Middle frontal gyrus (tissue), 1 donor: ENCODE data around the gene NKAIN2.

Source experiments
- DNase-seq: peaks from one replicate; pipeline ENCODE4 v3.0.0-alpha.2; 2015; ENCODE audit warnings: low spot score; ENCODE audit errors: extremely low spot score

Gene NKAIN2

DNA sequence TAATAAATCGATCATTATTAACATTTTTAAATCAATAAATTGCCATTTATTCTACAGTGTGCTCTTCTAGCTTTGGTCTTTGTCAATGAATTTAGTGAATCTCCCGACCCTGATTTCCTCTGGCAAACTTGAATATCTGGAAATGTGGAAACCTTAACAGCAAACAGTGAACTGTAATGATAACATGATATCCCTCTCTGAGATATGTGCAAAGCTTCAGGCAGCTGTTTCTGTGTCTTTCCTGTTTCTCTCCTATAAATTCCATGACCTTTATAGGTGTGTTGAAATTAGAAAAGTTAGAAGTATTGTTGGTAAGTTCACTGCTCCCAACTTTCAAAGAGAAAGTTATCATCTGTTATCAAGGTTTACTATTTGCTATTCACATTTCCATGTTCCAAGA, 939.8 kb downstream of the NKAIN2 start:
- no peak for DNase-seq

- DNase-seq = no peak
Measured at GRCh38 chr6:124747349-124747748, 943.7 kb downstream of the NKAIN2 start.

DNA sequence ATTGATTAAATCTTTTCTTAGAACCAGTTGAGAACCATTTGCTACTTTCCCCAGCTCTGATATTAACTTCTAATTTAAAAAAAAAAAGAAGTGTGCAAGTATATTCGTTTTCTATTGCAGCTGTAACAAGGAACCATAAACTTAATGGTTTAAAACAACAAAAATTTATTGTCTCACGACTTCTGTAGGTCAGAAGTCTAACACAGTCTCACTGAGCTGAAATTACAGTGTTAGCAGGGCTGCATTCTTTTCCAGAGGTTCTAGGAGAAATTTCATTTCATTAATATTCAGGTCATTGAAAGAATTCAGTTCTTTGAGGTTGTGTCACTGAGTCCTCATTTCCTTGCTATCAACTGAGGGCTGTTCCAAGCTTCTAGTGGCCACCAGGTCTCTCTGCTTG, 945.1 kb downstream of the NKAIN2 start:
- no peak for DNase-seq

DNA sequence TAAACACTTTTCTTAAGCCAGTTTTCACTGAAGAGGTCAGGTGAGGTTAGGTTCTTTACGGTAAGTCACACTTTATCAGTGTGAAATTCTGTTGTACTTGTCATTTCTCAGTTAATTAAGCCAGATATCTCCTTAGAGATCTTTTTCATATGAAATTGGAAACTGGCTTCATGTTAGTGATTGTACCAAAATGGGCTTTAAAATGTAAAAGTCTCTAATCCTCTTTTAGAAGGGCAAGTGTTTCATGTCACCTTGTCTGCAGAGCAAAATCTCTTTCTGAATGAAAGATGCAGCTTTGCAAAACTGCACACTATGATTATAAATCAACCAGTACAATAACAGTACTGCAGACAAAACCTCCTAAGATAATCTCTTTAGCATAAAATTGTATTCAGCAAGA, 949.3 kb downstream of the NKAIN2 start:
- no peak for DNase-seq

DNA sequence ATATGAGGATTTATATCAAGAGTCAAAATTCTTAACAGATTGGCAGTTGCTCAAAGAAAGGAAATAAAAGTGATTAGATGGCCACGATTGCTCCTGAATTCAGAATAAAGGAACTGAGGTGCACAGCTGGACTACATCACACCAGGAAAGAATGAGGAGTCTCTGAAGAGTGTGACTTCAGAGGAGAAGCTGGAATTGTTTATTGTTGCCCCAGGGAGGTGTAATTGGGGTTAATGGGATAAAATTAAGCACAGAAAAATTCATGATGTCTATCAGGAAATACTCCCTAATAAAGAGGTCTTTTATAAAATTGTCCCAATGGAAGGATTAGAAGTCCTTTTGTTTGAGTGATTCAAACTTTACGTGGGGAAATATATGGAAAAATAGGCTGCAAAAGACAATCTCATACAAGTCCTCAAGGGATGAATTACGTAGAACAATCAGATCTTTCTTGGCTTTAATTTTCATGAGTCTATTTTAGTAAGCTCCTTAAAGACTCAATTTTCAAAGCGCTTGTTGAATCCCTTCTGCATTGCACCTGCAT, 950.0 kb downstream of the NKAIN2 start:
- DNase-seq = no peak

GRCh38 chr6:124755321-124755720, 951.7 kb downstream of the NKAIN2 start:
- DNase-seq = no peak

- no peak for DNase-seq
Measured at GRCh38 chr6:124757560-124757959, 953.9 kb downstream of the NKAIN2 start.

DNA sequence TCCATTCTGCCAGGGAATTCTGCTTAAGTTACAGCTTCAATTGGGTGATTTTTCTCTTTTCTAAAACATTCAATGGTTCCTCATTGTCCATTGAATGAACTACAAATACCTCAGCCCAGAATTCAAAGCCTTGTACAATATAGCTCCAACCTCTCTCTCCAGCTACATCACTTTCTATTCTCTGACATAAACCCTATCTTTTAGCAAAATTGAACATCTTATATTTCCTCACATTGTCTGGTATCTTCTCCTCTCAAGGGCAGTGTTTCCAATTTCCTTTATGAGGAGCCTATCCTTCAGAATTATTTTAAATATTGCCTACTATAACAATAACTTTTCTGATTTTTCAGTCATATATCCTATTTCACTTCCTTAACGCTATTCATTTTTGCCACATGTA, 955.0 kb downstream of the NKAIN2 start:
- DNase-seq = no peak

DNA sequence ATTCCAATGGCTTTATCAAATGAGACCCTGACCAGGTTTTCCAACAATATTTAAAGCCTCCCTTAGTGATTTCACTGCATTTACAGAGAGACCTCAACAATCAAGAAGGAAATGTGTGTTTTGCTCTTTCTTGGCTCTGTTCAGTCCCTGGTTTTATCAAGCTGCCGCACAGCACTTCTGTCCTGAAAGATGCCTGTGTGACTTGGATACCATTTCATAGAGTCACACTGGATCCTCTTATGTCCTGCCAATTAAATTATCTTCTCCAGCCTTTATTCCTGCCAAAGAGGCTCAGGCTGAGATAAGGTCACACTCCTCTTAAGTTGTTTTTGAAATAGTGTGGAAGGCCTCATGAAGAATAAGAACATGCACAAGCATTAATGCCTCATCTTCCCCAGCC, 961.6 kb downstream of the NKAIN2 start:
- no peak for DNase-seq

- DNase-seq = no peak
Measured at GRCh38 chr6:124768224-124768623, 964.6 kb downstream of the NKAIN2 start.

DNA sequence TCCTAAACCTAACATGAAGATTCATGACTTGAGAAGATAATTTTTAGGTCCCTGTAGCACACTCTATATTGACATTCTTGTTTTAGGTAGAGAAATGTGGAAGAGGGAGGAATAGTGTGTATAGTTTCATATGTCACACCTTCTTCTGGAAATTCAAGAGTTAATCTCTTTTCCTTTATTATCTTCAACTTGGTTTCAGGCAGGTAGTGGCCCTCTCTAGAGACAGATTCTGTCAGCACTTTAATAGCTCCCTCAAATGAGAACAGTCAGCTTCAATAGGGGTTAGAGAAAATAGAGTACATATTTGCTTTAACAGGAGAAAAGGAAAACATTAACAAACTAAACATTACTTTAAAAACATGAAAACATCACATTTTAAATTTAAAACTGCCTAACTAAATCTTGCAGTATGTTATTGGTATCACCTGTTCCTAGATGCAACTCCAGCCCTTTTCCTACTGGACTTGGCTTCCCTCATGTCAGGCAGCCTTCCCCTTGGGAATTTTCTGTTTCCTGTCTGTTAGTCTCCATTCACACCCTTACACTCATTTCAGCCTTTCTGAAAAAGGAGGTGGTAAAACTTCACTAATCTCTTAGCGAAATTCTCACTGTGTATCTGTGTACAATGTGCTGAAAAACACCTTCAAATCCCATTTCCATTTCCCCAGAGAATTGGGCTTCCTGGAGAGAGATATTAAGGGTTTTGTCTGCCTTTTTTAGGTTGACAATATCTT, 966.3 kb downstream of the NKAIN2 start:
- no peak for DNase-seq

GRCh38 chr6:124770784-124771183, 967.1 kb downstream of the NKAIN2 start:
- no peak for DNase-seq

DNA sequence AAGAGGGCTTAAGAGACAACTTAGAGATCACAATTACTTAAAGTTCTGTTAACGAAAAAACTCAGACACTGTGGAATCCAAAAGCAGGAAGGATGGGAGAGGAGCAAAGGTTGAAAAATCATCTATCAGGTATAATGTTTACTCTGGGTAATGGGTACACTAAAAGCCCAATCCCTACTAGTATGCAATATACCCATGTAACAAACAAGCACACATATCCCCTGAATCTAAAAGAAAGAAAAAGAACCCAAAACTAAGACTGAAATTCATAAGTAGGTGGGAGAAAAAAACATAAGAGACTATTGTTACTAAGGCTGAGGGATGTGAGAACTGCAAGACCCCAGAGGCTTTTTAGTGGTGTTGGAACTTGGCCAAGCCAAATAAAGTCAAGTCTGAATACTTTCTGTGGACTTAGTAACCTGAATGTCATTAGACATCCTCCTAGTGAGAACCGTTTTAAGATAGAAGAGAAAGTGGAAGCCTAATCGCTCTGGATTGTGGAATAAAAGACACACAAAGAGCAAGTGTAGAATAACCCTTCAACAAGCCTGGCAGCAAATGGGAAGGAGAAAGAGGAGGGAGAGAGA, 969.2 kb downstream of the NKAIN2 start:
- no peak for DNase-seq

DNA sequence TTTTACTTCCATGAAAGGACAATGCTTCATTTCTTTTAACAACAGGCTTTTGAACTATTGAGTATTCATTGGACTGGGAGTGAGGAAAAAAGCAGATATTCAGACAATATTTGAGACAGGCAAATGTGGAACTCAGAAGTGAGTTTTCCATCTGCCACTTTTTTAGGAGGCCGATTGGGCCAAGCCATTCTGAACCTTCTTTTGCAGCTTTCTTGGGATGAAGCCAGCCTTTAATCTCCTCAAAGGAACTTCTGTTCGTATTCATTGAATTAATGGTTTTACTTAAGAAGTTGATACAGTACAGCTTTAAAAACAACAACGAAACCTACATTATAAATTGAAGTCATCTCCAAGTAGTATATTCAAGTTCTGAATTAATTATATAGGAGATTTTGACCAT, 971.5 kb downstream of the NKAIN2 start:
- no peak for DNase-seq

DNA sequence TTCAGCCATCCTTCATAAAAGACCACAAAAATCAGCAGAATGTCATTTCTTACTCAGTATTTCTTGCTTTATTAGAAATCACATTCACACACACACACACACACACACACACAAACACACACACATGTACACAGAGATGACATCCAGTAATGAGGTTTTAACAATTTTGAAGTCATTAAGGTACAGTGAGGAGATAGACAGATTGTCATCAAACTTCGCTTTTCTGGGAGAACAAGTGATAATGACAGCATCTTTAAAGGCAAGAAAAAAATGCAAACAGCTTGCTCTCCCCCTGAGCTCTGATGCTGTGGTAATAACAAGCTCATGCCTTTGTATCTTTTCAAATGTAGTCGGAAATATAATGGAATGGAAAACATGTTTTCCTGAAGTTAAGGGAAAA, 974.2 kb downstream of the NKAIN2 start:
- no peak for DNase-seq

DNA sequence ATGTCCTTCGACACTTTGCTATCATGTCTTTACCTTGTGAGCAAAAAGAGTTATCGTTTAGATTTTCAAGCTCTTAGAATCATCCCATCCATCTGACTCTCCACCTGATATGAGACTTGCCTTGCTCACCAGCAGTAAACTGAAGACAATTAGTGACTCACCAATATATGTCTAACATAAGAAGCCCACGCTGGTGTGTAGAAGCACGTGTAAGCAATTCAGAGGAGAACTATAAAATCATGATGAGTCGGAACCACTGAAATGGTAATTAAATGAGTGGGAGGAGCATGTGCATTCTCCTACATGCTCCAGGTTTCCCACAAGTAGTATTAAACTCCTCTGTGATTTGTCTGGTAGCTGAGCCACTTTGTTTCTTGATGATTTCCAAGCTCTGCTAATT, 977.0 kb downstream of the NKAIN2 start:
- DNase-seq = no peak

GRCh38 chr6:124783344-124783743, 979.7 kb downstream of the NKAIN2 start:
- DNase-seq = no peak

- DNase-seq = no peak
Measured at GRCh38 chr6:124791156-124791555, 987.5 kb downstream of the NKAIN2 start.

DNA sequence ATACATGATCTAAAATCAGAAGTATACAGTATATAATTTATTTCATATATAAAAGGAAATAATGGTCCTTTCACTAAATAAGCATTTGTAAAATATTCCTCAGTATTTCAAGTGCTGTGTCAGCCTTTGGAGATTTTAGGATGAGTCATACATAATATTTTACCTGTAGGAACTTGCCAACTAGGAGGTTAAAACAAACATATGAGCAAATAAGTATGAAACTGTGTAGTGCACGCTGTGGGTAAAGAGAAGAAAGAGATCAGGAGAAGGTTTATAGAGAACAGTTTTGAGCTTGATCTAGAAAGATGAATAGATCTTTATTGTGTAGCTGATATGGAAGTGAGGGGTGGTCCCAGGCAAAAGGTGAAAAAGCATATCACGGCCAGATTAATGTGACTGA, 988.7 kb downstream of the NKAIN2 start:
- no peak for DNase-seq

GRCh38 chr6:124793398-124793797, 989.7 kb downstream of the NKAIN2 start:
- no peak for DNase-seq

- no peak for DNase-seq
Measured at GRCh38 chr6:124795643-124796463, 992.2 kb downstream of the NKAIN2 start.

GRCh38 chr6:124796464-124796970, 992.9 kb downstream of the NKAIN2 start:
- no peak for DNase-seq
